Endothelial cell of umbilical vein (primary cell): ENCODE measurements around the gene NGFR. TPM values are rescaled to one million over a fixed set of nuclear protein-coding genes. Genes with fewer than 3 reads are reported as not detected.
A peak's percentile ranks its signal among the peaks of the same experiment; 100 is the strongest.

Experiments used
- Bru-seq: library from RNA; stranded (reverse); fragments of 400-500 nt; gene quantifications from one replicate; lab custom pipeline; 2021; lab: Mats Ljungman, UMichigan
- BruChase-seq, 2 experiments: library from RNA; stranded (reverse); fragments of 400-500 nt; gene quantifications; one replicate each; lab custom pipeline; 2021; lab: Mats Ljungman, UMichigan
- BruUV-seq: library from RNA; stranded (reverse); fragments of 400-500 nt; replicated peaks from 2 replicates; lab custom pipeline; 2021; lab: Mats Ljungman, UMichigan
- CTCF ChIA-PET: fragments of 300-600, 350-600 bp; sonication (Branson Sonifier 250); formaldehyde crosslinking; loops from one replicate; lab custom pipeline; 2021; ENCODE audit warnings: antibody characterized with exemption, inconsistent platforms; lab: Charles Lee
- POLR2A ChIA-PET: fragments of 300-600, 350-600 bp; sonication (Branson Sonifier 250); formaldehyde crosslinking; loops from one replicate; lab custom pipeline; 2021; ENCODE audit warnings: antibody characterized with exemption, inconsistent platforms; lab: Charles Lee
- DNase-seq: peaks from one replicate; pipeline ENCODE4 v3.0.0-alpha.2; 2011; ENCODE audit warnings: low read depth, low spot score
- FAIRE-seq: peaks from 2 replicates; lab custom pipeline; 2011; peaks lifted over from hg19 to GRCh38; lab: Jason Lieb, UNC
- H2AFZ ChIP-seq: 2 replicates; pipeline ENCODE4 v1.6.0; 2012; ENCODE audit warnings: low read depth, low read length, control low read depth, inconsistent platforms
- H3K27ac ChIP-seq: 2 replicates; pipeline ENCODE4 v1.5.1; 2011; ENCODE audit warnings: low read depth, mild to moderate bottlenecking, control low read depth, low read length, moderate library complexity; ENCODE audit not compliant: insufficient read depth
- H3K27me3 ChIP-seq, 2 experiments: 2 replicates each; pipeline versions ENCODE4 v1.6.0 to v1.6.1; 2011; ENCODE audit warnings: low read length in 2 of 2, mixed read lengths in 1 of 2; ENCODE audit not compliant: control insufficient read depth in 2 of 2, insufficient read depth in 2 of 2
- H3K36me3 ChIP-seq, 2 experiments: 2 replicates in 1 of 2; 3 replicates in 1 of 2; pipeline ENCODE4 v1.5.1; 2011; ENCODE audit warnings: low read length in 2 of 2, mild to moderate bottlenecking in 1 of 2, moderate library complexity in 1 of 2; ENCODE audit not compliant: control insufficient read depth in 2 of 2, insufficient read depth in 2 of 2; ENCODE audit errors: extremely low read depth in 1 of 2
- H3K4me1 ChIP-seq: 3 replicates; pipeline ENCODE4 v1.5.1; 2011; ENCODE audit warnings: mild to moderate bottlenecking, low read length; ENCODE audit not compliant: control insufficient read depth, insufficient read depth; ENCODE audit errors: extremely low read depth
- H3K4me2 ChIP-seq: 2 replicates; pipeline ENCODE4 v1.6.1; 2011; ENCODE audit warnings: low read length, control low read depth, mixed read lengths; ENCODE audit not compliant: insufficient read depth
- H3K4me3 ChIP-seq, 3 experiments: fragments of 200-600 bp in 1 of 3; sonication (generic), shearing (Covaris generic) in 1 of 3; replicated peaks in 1 of 3; 2 replicates each; pipeline ENCODE4 v1.5.1; 2011 to 2016; ENCODE audit warnings: control low read depth in 3 of 3, low read length in 3 of 3, mild to moderate bottlenecking in 2 of 3, inconsistent platforms in 1 of 3, low read depth in 1 of 3, moderate library complexity in 1 of 3; ENCODE audit not compliant: insufficient read depth in 1 of 3
- H3K79me2 ChIP-seq: 2 replicates; pipeline ENCODE4 v1.6.0; 2012; ENCODE audit warnings: low read length, inconsistent platforms; ENCODE audit not compliant: control insufficient read depth, insufficient read depth
- H3K9ac ChIP-seq: replicated peaks from 2 replicates; pipeline ENCODE3; 2011; ENCODE audit warnings: low read length, control low read depth; ENCODE audit not compliant: insufficient read depth; ENCODE audit errors: extremely low read depth
- H3K9me1 ChIP-seq: replicated peaks from 3 replicates; pipeline ENCODE4 v1.6.0; 2011; ENCODE audit warnings: mild to moderate bottlenecking, low read length; ENCODE audit not compliant: control insufficient read depth, insufficient read depth; ENCODE audit errors: extremely low read depth
- H3K9me3 ChIP-seq: replicated peaks from 2 replicates; pipeline ENCODE4 v1.5.1; 2012; ENCODE audit warnings: low read length, inconsistent platforms; ENCODE audit not compliant: control insufficient read depth, insufficient read depth
- H4K20me1 ChIP-seq: replicated peaks from 2 replicates; pipeline ENCODE3; 2011; ENCODE audit warnings: mild to moderate bottlenecking, low read length; ENCODE audit not compliant: control insufficient read depth, insufficient read depth; ENCODE audit errors: extremely low read depth
- CTCF ChIP-seq, 2 donors: IDR thresholded peaks; 1 replicate in 1 of 2; 2 replicates in 1 of 2; pipeline ENCODE4 v1.5.1; 2011; ENCODE audit warnings: low read length in 2 of 2, mild to moderate bottlenecking in 2 of 2, moderate library complexity in 2 of 2, control low read depth in 1 of 2, inconsistent platforms in 1 of 2, low read depth in 1 of 2; ENCODE audit not compliant: insufficient read depth in 1 of 2; ENCODE audit errors: extremely low read depth in 1 of 2
- EZH2 ChIP-seq: IDR thresholded peaks from 2 replicates; pipeline ENCODE4 v1.6.1; 2012; ENCODE audit warnings: borderline replicate concordance, low read depth, mild to moderate bottlenecking, moderate library complexity, low read length, inconsistent platforms; ENCODE audit not compliant: severe bottlenecking
- dilution Hi-C: fragments of 300-500 bp; cut with MboI; formaldehyde crosslinking; loops from one replicate; pipeline ENCODE4 v1.15.0; 2019; ENCODE audit warnings: low sequenced_read_pairs; ENCODE audit not compliant: extremely low pct_ligation_motif_present
- intact Hi-C: fragments of 100-400 bp; cut with micrococcal nuclease; formaldehyde crosslinking; loops from one replicate; pipeline ENCODE4 v1.10.0; 2022
- long read RNA-seq: library from polyadenylated mRNA; stranded (forward); transcript quantifications from one replicate; pipeline ENCODE4 v2.0.0, GENCODE V29; 2021
- polyA minus RNA-seq, 3 experiments: library from RNA; depleted of rRNA, polyadenylated mRNA; stranded (reverse); fragments of >200 nt; gene quantifications; 1 replicate in 1 of 3; 2 replicates in 2 of 3; pipeline ENCODE4 v1.2.3, GENCODE V29; 2011
- polyA plus RNA-seq, 4 experiments: library from polyadenylated mRNA; depleted of rRNA in 3 of 4; stranded (reverse) in 3 of 4; unstranded in 1 of 4; fragments of >200 nt; gene quantifications; 2 replicates each; pipeline versions ENCODE4 v1.2.1 to v1.2.3, GENCODE V29; 2011 to 2012; ENCODE audit warnings: missing spikeins in 1 of 4
- total RNA-seq: library from RNA; stranded (reverse); gene quantifications from 2 replicates; pipeline ENCODE4 v1.2.3, GENCODE V29; 2021

The NGFR gene
- total RNA-seq, result not detected in 2 replicates
- not detected in 2 replicates for polyA plus RNA-seq
- polyA plus RNA-seq (2011; cell fraction: cytosol; rRNA removed), result not detected in 2 replicates
- 0.06 TPM in 1 of 2 replicates, not detected in the other for polyA plus RNA-seq (2011; cell fraction: nucleus; rRNA removed)
- polyA plus RNA-seq (2012), result not detected in 2 replicates
- polyA minus RNA-seq, result not detected in 2 replicates
- polyA minus RNA-seq (2011; cell fraction: cytosol; rRNA and poly(A)+ RNA removed), result not detected
- polyA minus RNA-seq (2011; cell fraction: nucleus; rRNA and poly(A)+ RNA removed), result not detected in 2 replicates
- not detected for Bru-seq, nascent RNA
- not detected for BruChase-seq, experiment 1, labeled RNA remaining after a 6-hour chase
- not detected for BruChase-seq, experiment 2, labeled RNA remaining after a 2-hour chase
- long read RNA-seq, result 0 reads

- no peaks in the 10 kb centered on the region for H3K79me2 ChIP-seq
- ChIA-PET POLR2A (no interaction called here), CTCF (interaction anchor here (0.9 to 3.0 kb wide), 5 partner anchors 11 to 61 kb away, joined by 3 to 30 read pairs (median 4); no protein-coding TSS in a partner anchor)
- peaks cover 10% of the 10 kb centered on the region for H3K4me1 ChIP-seq
- H3K9me1 ChIP-seq, result no peaks in the 10 kb centered on the region
- peak within 1 kb of the TSS; percentile 37 for H3K4me2 ChIP-seq
- H3K27ac ChIP-seq, result no peak within 1 kb of the TSS
- FAIRE-seq (no peak), DNase-seq (peak; percentile 15)
- TF ChIP-seq EZH2 (no peak), CTCF (IDR thresholded peaks at IDR 0.05; ENCODE audit: extremely low read depth in 1 of 2, insufficient read depth in 1 of 2, low read depth in 1 of 2, low read length in 2 of 2) (no peak)
- H3K27me3 ChIP-seq, result peaks cover 60 to 64% of the 10 kb centered on the region in 2 experiments
- H3K9me3 ChIP-seq, result no peaks in the 10 kb centered on the region
- no peaks in the 10 kb centered on the region for H4K20me1 ChIP-seq
- H3K36me3 ChIP-seq, result no peaks in the 10 kb centered on the region
- H3K4me3 ChIP-seq, result peak within 1 kb of the TSS in 1 of 3 experiments; percentile 9
- no peak within 1 kb of the TSS for H3K9ac ChIP-seq
- H2AFZ ChIP-seq, result peak within 1 kb of the TSS; percentile 29
- intact Hi-C loops, result no loop called here
- BruUV-seq, result no TSS peak
- dilution Hi-C loops, result no loop called here
Measured at GRCh38 chr17:49494986-49495841, at the start of gene NGFR. Gene NGFR, plus strand, starts transcription at chr17:49495293. Its CDS starts 125 bp downstream, at chr17:49495418.
